Activated CD4-positive, CD25-positive, alpha-beta regulatory T cell treated with anti-CD3 and anti-CD28 coated beads, Interleukin-2, amount 50 U/mL, for 24 hours (primary cell): ENCODE results near the gene PRPF40A.
A peak's percentile ranks its signal among the peaks of the same experiment; 100 is the strongest.

Source experiments
- ATAC-seq, 2 donors: fragments of 150-1000 bp; cut with Tn5 transposase; one replicate each; pipeline ENCODE4 v1.10.0; 2021; ENCODE audit warnings: mild to moderate bottlenecking in 1 of 2, moderate library complexity in 1 of 2

The PRPF40A gene

GRCh38 chr2:152649997-152650396 is 67.3 kb downstream of the PRPF40A start:
- no peak for ATAC-seq

- ATAC-seq: no peak
Observed at GRCh38 chr2:152648336-152648735, 68.9 kb downstream of the PRPF40A start.

- ATAC-seq: no peak
Observed at GRCh38 chr2:152647552-152647951, 69.7 kb downstream of the PRPF40A start.

GRCh38 chr2:152646775-152647174 is 70.5 kb downstream of the PRPF40A start:
- no peak for ATAC-seq

DNA sequence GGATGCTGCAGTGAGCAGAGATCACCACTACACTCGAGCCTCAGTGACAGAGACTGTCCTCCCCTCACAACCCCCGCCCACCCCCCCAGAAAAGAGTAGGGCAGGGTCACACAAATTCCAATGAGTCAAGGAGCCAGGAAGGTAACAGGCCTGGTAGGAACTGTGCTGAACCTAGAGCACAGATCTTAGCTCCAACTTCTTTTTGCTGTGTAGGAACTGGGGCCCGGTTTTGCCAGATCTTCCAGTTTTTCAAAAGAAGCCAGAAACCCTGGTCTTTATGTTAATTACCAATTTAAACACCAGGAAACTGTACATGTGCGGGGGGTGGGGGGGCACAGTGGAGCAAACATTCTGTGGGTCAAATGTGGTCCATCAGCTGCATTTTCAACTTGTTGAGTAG is 71.0 kb downstream of the PRPF40A start:
- no peak for ATAC-seq

DNA sequence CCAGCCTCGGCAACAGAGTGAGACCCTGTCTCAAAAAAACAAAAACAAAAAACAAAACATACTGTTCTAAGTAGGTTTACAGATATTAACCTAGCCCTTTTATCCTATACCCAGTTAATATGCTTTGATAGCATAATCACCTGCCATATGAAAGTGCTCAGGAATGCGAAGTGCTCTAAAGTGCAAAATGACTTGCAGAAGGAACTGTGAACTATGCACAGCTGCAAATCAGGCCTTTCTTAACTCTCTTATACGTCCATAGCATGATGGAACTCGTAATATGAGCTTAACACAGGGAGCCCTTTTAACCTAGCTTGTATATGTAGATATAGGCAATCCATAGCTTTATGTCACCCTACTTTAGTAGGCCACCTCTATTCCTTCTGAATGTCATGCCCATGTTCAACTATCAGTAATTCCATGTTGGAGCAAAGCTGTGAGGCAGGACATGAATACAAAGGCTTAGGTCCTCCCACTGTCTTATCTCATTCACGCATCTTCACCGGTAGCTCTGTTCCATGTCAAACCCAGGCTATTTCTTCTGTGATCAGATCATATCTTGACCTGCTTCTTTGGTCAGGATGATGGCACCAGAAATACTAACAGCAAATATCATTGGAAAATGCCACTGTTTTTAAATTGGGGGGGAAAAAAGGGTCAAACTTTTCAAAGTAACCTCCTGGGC is 72.9 kb downstream of the PRPF40A start:
- ATAC-seq: no peak

DNA sequence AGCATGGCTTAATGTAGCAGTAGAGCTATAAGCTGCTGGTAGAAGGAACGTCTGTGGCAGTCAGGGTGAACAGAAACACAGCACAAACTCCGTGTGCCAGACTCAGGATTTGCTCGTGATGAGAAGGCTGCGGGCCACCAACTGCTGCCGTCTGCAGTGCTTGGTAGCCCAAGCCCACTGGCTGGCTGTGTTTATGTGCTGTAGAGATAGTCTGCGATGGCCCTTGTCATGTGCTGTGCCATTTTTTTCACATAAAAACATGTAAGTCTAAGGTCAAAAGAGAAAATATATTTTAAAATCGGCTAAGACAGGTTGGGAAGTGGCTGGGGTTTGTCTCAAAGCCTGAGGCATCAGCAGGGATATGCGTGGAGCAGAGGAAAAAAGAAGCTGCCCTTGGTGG is 78.7 kb downstream of the PRPF40A start:
- no peak for ATAC-seq

GRCh38 chr2:152638056-152638455 is 79.2 kb downstream of the PRPF40A start:
- ATAC-seq: no peak

DNA sequence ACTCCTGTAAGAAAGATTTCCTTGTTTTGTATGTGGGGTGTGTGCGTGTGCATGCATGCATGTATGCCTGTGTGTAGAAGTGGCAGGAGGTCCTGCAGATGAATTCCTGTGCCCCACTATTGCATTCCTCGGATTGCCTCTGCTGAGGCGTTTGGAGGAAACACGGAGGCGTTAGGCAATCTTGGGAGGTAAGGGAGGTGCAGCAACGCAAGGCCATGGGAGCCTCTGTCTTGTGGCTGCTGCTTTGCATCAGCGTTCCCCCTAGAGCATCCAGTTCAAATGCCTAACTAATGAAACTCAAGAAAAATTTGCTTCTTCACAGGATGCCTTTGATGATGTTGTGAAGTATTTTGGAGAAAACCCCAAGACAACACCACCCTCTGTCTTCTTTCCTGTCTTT is 80.0 kb downstream of the PRPF40A start:
- no peak for ATAC-seq

GRCh38 chr2:152635635-152636298 is 81.5 kb downstream of the PRPF40A start:
- peak; percentile 61 to 67 for ATAC-seq

GRCh38 chr2:152632736-152633135 is 84.5 kb downstream of the PRPF40A start:
- ATAC-seq: no peak

DNA sequence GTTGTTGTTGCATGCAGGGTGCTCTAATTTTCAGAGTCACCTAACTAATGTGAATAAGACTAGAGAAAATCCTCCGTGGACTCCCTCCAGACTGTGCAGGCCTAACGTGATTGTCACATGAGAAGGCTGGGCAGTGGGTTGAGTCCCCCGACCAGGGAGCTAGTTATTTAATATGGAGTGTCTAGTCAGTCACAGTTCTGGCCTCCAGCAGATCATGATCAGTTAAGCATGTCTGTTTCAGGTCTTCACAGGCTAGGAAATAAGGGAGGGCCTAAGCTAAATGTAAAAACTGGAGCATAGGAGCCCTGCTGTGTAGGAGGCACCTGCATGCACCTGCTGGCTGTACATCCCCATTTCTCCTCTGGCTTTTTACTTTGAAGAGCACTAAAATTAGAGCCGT is 86.8 kb downstream of the PRPF40A start:
- no peak for ATAC-seq

- no peak for ATAC-seq
Observed at GRCh38 chr2:152629202-152629601, 88.1 kb downstream of the PRPF40A start.

DNA sequence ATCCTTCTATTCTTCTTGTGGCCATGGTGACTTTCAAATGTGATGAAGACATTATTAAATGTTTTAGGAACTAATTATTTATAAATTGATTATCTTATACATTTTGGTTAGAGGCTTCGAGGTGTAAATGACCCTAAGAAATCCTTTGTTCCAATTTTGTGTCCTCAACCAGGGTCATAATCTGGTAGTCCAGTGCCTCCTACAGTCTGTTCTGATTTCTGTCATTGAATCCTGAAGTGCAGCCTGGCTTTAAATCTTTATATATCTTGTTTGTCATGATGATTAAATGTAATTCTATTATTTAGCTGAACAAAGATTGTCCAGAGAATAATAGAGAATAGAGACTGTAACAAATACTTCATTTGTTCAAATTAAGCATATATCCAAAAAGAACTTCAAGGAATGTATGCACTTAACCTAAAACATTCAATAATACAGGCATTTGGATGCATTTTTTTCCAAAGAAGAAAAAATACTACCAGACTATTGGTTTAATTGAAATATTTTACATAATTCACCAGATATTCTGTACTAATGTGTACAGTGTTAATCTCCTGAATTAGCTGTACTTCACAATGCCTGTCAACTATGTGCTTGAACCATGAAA is 89.8 kb downstream of the PRPF40A start:
- ATAC-seq: no peak

- no peak for ATAC-seq
Observed at GRCh38 chr2:152626911-152627339, 90.3 kb downstream of the PRPF40A start.

DNA sequence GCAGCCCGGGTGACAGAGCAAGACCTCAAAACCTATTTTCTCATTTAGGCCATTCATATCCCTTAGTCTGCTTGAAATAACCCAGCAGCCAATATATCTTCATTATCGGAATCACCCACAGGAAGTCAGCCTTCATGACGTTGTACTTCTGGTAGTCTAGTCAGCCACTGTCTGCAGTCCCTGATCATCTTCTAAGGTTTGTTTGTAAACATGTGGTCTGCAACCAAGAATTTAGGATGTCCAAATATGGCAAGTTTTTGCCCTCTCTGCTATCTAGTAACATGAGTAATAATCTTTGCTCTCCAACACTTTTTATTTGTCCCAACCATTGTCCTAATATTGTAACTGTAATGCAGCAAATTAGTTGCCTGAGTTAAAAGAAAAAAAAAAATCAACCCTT is 92.5 kb downstream of the PRPF40A start:
- no peak for ATAC-seq

DNA sequence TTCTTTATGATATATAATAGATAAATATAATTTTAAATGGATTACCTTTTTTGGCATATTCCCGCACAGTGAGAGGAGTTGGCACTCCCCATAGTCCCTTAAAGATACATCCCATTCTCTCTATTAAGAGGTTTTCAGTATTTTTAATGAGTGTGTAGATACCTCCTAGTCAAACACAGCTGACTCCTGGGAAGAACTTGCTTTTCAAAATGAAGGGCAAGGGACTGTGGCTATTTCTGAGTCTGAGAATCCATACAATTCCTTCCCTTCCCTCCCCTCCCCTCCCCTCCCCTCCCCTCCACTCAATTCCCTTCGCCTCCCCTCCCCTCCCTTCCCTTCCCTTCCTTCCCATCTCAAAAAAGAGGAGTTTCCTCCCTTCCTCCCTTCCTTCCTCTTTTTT is 93.5 kb downstream of the PRPF40A start:
- ATAC-seq: no peak

DNA sequence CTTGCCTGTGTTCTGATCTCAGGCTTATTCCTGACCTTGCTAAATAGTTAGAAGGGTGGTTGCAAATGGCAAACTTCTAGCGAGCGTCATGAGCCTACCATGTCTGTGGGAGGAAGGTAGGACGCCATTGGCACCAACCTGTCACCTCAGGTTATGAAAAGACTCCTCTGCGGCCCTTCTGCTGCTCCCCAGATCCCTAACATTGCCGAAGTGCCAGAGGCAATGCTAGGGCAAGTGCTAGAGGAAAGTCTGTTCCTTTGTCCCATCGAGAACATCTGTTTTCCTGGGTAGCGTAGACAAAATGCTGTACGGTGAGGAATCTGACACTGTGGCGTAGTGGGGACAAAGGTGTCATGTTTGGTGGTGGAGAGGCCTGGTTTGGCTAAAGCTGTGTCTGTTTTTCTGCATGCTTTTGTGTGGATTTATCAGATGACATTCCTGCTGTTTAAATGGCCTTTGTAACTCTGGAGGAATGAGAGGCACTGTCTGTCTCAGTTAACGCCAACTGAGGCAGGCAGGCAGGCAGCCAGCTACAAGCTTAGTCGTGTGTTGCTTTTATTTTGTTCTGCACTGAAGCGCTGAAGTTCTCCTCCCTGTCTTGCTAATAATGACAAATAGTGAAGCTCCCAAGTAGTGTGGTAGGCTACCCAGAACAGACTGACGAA is 94.1 kb downstream of the PRPF40A start:
- ATAC-seq: no peak

DNA sequence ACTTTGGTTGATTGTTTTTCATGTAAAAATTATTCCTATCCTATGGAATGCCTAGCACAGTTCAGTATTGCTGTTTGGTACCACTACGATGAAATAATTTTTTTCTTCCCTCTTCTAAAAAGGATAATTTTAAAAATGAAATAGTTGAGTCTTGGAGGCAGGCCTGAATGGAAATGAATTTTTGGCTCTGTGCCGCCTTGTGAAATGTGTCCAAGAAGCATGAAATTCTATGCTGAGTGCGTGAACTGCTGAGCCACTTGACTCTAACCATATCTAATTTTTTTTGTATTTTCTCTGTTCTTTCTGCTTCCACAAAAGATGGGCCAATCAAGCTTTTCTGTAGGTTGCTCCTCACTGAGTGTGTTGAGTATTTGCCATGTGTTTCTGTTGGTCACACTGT is 95.0 kb downstream of the PRPF40A start:
- no peak for ATAC-seq

DNA sequence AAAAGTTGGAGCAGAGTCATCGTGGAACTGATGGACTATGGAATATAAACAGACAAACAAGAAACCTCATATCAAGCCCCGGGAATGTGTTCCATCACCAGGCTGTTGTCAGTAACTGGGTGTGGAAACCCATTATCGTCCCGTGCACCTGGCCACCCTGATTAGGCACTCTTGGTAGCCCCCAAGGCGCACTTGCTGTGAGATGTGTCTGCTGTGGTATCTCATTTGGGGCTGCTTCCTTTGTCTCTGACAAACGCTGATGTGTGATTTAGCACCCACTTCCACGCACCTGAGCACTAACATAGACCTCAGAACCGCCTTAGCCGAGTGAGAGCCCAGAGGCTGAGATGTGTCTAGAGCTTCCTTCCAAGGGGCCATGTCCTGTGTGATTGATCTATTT is 96.3 kb downstream of the PRPF40A start:
- no peak for ATAC-seq

- ATAC-seq: no peak
Observed at GRCh38 chr2:152620208-152620607, 97.1 kb downstream of the PRPF40A start.

DNA sequence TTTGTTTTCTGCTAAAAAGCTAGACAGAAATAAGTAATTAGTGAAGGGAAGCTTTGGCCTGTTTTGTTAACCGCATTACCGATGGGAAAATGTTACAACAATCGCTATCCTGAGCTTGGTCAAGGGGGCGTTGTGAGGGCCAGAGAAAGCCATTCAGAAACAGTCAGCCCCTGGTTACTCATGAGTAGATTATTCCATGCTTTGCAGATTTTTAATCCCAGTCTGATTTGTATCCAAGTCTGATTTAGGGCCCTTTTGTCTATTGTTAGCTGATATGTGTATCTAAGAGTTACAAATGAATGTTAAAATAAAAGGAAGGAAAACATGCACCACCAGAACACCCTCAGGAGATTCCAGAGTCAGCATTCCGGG is 99.1 kb downstream of the PRPF40A start:
- no peak for ATAC-seq

- no peak for ATAC-seq
Observed at GRCh38 chr2:152617456-152618192, 99.6 kb downstream of the PRPF40A start.
